Transverse colon (tissue), 3 donors: ENCODE measurements around the gene ITGAD.
"Not testable (repeated sequence)": the region's sequence is repeated elsewhere in the genome, so short reads cannot be mapped to it uniquely, and the experiment has no call there.

Experiments used
- CTCF ChIP-seq, 5 experiments: fragments of 200-600 bp in 3 of 5; fragments of 450-650 bp in 2 of 5; sonication (generic) in 3 of 5; IDR thresholded peaks; 1 replicate in 2 of 5; 2 replicates in 3 of 5; pipeline ENCODE4 v1.5.1; 2016 to 2017; ENCODE audit warnings: antibody characterized with exemption in 5 of 5, inconsistent platforms in 3 of 5, mild to moderate bottlenecking in 2 of 5, moderate library complexity in 1 of 5
- POLR2A ChIP-seq: fragments of 450-650 bp; IDR thresholded peaks from one replicate; pipeline ENCODE4 v1.6.1; 2016; ENCODE audit warnings: antibody characterized with exemption, mild to moderate bottlenecking, moderate library complexity

GRCh38 chr16:31445931-31446330 lies 52.8 kb downstream of the ITGAD start:
- not testable (repeated sequence) for TF ChIP-seq POLR2A; CTCF (IDR thresholded peaks at IDR 0.05)
